ENCODE data around the gene KANSL2.

GRCh38 chr12:48694038-48694437 is 12.0 kb upstream of the KANSL2 start:
- TF ChIP-seq EZH2 (IDR thresholded peaks at IDR 0.05) (no peak), ZFX (IDR thresholded peaks at IDR 0.05) (no peak), ATF3 (IDR thresholded peaks at IDR 0.05) (no peak), CTCF (IDR thresholded peaks at IDR 0.05 in 2 of 3, conservative IDR thresholded peaks at IDR 0.05 in 1 of 3; ENCODE audit: borderline replicate concordance in 1 of 3, insufficient read depth in 1 of 3, low read depth in 2 of 3, low read length in 2 of 3) (no peak), SRF (IDR thresholded peaks at IDR 0.05; ENCODE audit: low read depth) (no peak)

Data from HCT116 (cell line).